HG03103 (cell line): ENCODE measurements around the gene NSRP1.
A peak's percentile ranks its signal among the peaks of the same experiment; 100 is the strongest.
"Not testable (repeated sequence)": the region's sequence is repeated elsewhere in the genome, so short reads cannot be mapped to it uniquely, and the experiment has no call there.

Experiments
- ATAC-seq: cut with Tn5 transposase; IDR thresholded peaks from one replicate; pipeline ENCODE4 v1.9.1; 2021; ENCODE audit warnings: low read depth; ENCODE audit not compliant: unreplicated experiment

The NSRP1 gene

DNA sequence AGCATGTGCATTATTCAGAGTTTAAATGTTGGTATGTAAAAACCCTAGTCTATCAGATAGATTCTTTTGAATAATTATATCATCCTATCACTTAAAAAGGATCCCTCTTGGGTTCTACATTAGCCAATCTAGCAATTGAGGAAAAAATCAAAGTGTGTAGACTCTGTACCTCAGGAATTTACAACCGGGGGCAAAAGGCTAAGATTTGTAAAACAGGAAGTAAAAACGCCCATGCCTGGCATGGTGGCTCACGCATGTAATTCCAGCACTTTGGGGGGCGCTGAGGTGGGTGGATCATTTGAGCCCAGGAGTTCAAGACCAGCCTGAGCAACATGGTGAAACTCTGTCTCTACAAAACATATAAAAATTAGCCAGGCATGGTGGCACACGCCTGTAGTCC is 60.2 kb downstream of the NSRP1 start:
- ATAC-seq = no peak

DNA sequence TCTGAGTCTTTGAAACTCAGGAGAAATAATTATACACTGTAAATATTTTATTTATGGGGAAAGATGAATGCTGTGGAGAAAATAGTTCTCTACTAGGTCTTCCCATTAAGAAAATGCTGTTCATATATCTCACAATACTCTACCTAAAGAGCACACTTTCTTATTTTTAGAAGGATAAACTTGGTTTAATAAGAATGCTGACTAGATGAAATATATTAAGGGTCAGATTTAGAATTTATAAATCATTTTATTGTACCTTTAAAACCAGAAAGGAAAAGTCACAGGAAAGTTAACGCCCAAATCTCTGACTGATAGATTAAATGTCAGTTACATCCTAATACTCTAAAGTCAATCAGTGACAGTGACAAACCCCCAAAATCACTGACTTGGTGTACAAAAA is 70.1 kb downstream of the NSRP1 start:
- ATAC-seq = no peak

DNA sequence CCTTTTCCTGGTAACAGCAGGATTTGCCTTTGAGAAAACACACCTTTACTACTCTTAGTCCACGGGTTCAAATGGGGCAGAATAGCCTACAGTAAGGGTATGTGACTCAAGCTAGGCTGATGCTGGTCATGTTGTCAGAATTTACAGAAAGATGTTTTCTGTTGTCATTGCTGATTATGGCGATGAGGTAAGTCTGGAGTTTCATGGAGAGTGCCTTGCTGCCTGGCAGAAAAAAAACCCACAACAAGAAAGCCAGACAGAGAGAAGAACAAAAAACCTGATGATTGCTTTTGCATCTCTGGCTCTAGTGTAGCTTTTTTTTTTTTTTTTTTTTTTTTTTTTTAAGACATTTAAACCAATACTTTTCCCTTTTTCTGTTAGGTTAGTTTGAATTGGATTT is 71.0 kb downstream of the NSRP1 start:
- ATAC-seq = no peak

- ATAC-seq = no peak
Measured at GRCh38 chr17:30188211-30188939, 71.8 kb downstream of the NSRP1 start.

DNA sequence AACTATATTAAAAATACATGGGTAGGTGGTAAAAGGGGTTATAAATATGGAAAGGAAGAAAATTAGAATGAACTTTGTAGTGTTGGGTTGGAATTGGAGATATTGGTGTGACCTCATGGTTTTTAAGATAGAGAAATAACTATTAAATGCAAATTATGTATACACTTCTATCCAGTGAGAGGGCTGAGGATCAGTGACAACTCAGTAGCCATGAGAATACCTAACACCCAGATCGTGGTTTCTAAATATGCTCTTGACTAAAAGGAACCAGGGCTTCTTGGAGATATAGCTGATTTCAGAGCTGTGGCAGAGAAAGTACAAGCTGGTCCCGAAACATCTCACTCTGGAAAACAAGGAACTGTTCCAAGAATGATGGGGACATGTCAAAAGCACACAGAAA is 74.5 kb downstream of the NSRP1 start:
- no peak for ATAC-seq

DNA sequence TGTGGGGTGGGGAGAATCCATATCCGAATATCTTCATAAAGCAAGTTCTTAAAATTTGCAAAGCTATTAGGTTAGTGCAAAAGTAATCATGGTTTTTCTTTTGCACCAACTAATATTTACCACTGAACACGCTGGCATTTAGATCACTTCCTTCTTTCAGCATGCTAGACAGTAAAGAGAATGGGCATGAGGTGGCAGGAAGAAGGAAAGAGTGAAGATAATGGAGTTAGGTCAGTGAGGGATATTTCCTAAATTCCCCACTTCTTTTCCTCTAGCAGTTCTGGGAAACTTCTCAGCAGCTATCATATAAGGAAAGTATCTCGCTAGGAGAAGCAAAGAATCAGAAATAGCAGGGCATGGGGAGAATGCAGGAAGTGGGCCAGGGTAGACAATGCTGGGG is 79.9 kb downstream of the NSRP1 start:
- ATAC-seq = no peak

- ATAC-seq = no peak
Measured at GRCh38 chr17:30197416-30197815, 80.8 kb downstream of the NSRP1 start.

DNA sequence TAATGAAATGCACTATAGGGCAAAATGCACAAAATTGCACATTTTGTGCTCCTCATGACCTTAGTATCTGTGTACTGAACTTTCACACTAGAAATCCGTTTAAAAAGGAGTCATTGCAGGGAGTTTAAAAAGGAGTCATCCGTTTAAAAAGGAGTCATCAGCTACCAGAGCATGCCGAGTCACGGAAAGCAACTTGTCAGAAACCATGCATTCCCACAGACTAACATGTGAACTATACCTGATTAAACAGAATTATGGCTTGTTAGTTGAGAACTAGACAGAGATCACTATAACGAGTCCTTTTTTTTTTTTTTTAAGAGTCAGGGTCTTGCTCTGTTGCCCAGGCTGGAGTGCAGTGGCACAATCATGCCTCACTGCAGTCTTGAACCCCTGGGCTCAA is 83.0 kb downstream of the NSRP1 start:
- ATAC-seq = no peak

- ATAC-seq = no peak
Measured at GRCh38 chr17:30200106-30200505, 83.5 kb downstream of the NSRP1 start.

- ATAC-seq = not testable (repeated sequence)
Measured at GRCh38 chr17:30200656-30201055, 84.0 kb downstream of the NSRP1 start.

- no peak for ATAC-seq
Measured at GRCh38 chr17:30203471-30203981, 86.9 kb downstream of the NSRP1 start.

GRCh38 chr17:30207655-30208054 is 91.0 kb downstream of the NSRP1 start:
- ATAC-seq = no peak

GRCh38 chr17:30208214-30208613 is 91.6 kb downstream of the NSRP1 start:
- ATAC-seq = no peak

DNA sequence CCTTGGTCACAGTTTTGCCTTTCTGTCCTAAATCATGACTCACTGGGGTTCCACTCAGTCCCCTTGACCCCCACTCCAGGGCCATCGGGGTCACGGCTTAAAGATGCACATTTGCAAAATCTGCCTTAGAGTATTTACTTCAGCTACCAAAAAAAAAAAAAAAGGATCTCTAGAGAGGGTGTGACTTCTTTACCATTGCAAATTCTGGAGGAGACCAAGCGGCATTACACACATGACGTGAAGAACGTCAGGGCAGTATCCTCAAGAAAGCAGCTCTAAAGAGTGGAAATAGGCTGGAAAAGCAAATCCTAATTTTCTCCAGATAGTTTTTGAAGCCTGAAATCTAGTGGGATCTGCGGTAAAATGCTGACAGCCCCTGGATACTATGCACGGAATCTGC is 93.3 kb downstream of the NSRP1 start:
- ATAC-seq = no peak

GRCh38 chr17:30210366-30210765 is 93.8 kb downstream of the NSRP1 start:
- ATAC-seq = no peak

DNA sequence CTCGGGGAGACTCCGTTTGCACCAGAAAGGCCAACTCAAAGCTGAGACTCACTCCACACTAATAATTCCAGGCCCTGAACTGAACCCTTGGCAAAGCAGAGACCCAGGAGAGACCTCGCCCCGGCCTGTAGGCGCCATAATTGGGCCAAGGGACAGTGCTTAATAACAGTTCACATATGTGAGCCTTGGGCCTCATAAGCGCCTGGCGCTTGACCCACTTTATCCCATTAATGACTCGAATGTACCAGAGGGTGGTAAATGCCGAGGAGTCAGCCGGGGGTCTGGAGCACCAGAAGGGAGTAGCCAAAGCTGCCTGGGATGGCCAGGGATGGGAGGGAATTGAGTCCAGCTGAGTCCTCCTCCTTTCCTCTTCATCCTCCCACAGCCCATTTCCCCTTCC is 94.3 kb downstream of the NSRP1 start:
- ATAC-seq = no peak

DNA sequence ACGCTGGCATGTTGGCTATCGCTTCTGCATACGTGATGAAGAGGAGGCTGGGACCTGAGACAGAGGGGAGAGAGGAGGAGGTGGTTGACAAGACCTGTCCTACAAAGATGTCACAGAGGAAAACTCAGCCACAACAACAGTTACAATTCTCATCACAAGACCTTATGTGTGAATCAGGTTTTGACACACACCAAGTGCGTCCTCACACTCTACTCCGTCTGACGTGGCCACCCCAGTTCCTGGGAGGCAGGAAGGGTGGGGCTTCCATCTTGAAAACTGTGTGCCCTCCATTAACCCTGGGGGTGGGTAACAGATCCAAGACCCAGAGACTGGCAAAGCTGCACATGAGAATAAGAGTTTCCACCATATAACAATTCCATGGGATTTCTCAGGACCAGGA is 94.8 kb downstream of the NSRP1 start:
- ATAC-seq = no peak

GRCh38 chr17:30212750-30213149 is 96.1 kb downstream of the NSRP1 start:
- peak; percentile 59 for ATAC-seq

- ATAC-seq = no peak
Measured at GRCh38 chr17:30217054-30217453, 100.4 kb downstream of the NSRP1 start.

- no peak for ATAC-seq
Measured at GRCh38 chr17:30217746-30218245, 101.2 kb downstream of the NSRP1 start.

DNA sequence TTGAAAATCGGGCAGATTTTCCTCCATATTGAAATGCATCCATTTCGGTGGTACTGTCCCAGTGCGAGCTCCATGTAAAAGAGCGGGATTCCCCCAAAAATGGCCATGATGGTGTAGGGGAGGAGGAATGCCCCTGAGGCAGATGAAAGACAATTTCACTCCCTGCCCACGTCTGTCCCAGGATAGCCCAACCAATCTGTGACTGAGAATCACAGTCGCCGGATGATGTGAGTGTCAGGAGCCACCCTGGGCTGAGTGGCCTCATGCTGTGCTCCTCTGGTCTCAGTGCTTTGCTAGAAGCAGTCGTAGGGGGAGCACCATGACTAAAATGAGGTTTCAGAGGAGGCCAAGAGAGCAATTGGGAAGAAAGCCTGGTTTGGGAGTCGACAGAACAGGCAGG is 102.2 kb downstream of the NSRP1 start:
- ATAC-seq = no peak

DNA sequence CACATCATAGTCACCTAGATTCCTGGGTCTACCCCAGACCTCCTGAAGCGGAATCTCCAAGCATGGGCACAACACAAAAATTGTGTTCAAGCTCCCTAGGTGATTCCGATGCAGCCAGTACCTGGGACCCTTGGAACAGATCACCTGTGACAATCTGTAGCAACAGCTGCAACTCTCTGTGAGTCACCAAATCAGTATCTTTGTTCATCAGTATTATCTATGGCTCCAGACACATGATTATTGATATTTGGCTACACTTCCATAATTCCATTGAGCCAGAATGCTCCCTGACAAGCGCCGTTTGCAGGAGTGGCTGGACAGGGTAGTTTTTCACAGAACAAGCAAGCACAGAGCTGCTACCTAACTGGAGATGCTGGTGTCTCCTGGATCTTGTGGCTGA is 102.7 kb downstream of the NSRP1 start:
- no peak for ATAC-seq

GRCh38 chr17:30219833-30220232 is 103.2 kb downstream of the NSRP1 start:
- ATAC-seq = no peak
